ENCODE results near the gene ATOX1. TPM values are rescaled to one million over a fixed set of nuclear protein-coding genes. Genes with fewer than 3 reads are reported as not detected.

ATOX1 gene
- total and polyA plus RNA-seq, 10 of the 15 experiments (the other 5 are each of a cell fraction or from before 2014, with no cell fraction given): 130 to 642 (median 245) TPM

GRCh38 chr5:151721087-151721646, 37.3 kb downstream of the ATOX1 start (continued):
- TF ChIP-seq, protein P1, sequence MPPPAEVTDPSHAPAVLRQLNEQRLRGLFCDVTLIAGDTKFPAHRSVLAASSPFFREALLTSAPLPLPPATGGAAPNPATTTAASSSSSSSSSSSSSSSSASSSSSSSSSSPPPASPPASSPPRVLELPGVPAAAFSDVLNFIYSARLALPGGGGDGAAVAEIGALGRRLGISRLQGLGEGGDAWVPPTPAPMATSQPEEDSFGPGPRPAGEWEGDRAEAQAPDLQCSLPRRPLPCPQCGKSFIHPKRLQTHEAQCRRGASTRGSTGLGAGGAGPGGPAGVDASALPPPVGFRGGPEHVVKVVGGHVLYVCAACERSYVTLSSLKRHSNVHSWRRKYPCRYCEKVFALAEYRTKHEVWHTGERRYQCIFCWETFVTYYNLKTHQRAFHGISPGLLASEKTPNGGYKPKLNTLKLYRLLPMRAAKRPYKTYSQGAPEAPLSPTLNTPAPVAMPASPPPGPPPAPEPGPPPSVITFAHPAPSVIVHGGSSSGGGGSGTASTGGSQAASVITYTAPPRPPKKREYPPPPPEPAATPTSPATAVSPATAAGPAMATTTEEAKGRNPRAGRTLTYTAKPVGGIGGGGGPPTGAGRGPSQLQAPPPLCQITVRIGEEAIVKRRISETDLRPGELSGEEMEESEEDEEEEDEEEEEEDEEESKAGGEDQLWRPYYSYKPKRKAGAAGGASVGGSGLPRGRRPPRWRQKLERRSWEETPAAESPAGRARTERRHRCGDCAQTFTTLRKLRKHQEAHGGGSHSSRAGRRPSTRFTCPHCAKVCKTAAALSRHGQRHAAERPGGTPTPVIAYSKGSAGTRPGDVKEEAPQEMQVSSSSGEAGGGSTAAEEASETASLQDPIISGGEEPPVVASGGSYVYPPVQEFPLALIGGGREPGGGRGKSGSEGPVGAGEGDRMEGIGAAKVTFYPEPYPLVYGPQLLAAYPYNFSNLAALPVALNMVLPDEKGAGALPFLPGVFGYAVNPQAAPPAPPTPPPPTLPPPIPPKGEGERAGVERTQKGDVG (CRISPR knock-in tag; IDR thresholded peaks at IDR 0.05): no peak
- TF ChIP-seq PML (IDR thresholded peaks at IDR 0.05; ENCODE audit: low read length): 0 out of 2 replicates have a peak, but pooled peaks have one; percentile 28
- TF ChIP-seq, protein P2, sequence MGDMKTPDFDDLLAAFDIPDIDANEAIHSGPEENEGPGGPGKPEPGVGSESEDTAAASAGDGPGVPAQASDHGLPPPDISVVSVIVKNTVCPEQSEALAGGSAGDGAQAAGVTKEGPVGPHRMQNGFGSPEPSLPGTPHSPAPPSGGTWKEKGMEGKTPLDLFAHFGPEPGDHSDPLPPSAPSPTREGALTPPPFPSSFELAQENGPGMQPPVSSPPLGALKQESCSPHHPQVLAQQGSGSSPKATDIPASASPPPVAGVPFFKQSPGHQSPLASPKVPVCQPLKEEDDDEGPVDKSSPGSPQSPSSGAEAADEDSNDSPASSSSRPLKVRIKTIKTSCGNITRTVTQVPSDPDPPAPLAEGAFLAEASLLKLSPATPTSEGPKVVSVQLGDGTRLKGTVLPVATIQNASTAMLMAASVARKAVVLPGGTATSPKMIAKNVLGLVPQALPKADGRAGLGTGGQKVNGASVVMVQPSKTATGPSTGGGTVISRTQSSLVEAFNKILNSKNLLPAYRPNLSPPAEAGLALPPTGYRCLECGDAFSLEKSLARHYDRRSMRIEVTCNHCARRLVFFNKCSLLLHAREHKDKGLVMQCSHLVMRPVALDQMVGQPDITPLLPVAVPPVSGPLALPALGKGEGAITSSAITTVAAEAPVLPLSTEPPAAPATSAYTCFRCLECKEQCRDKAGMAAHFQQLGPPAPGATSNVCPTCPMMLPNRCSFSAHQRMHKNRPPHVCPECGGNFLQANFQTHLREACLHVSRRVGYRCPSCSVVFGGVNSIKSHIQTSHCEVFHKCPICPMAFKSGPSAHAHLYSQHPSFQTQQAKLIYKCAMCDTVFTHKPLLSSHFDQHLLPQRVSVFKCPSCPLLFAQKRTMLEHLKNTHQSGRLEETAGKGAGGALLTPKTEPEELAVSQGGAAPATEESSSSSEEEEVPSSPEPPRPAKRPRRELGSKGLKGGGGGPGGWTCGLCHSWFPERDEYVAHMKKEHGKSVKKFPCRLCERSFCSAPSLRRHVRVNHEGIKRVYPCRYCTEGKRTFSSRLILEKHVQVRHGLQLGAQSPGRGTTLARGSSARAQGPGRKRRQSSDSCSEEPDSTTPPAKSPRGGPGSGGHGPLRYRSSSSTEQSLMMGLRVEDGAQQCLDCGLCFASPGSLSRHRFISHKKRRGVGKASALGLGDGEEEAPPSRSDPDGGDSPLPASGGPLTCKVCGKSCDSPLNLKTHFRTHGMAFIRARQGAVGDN (IDR thresholded peaks at IDR 0.05): no peak; the same call in none of the 2 replicates
- TF ChIP-seq, protein P3, sequence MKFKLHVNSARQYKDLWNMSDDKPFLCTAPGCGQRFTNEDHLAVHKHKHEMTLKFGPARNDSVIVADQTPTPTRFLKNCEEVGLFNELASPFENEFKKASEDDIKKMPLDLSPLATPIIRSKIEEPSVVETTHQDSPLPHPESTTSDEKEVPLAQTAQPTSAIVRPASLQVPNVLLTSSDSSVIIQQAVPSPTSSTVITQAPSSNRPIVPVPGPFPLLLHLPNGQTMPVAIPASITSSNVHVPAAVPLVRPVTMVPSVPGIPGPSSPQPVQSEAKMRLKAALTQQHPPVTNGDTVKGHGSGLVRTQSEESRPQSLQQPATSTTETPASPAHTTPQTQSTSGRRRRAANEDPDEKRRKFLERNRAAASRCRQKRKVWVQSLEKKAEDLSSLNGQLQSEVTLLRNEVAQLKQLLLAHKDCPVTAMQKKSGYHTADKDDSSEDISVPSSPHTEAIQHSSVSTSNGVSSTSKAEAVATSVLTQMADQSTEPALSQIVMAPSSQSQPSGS (IDR thresholded peaks at IDR 0.05; ENCODE audit: low read length): peak; percentile 71; the same call in 1 of the 2 replicates
- TF ChIP-seq SMC3 (IDR thresholded peaks at IDR 0.05; ENCODE audit: borderline replicate concordance, low read length): 0 out of 2 replicates have a peak, but pooled peaks have one; percentile 13
- TF ChIP-seq MTA3 (IDR thresholded peaks at IDR 0.05; ENCODE audit: borderline replicate concordance, low read length): peak; percentile 24; the same call in 1 of the 2 replicates
- no peak for TF ChIP-seq ZNF207 (IDR thresholded peaks at IDR 0.05; ENCODE audit: borderline replicate concordance)
- TF ChIP-seq ZBTB33 (IDR thresholded peaks at IDR 0.05): no peak
- no peak; the same call in 1 of the 2 replicates for TF ChIP-seq JUNB (IDR thresholded peaks at IDR 0.05)
- TF ChIP-seq BHLHE40 (IDR thresholded peaks at IDR 0.05; ENCODE audit: borderline replicate concordance in 1 of 2, low read depth in 2 of 2, low read length in 1 of 2): no peak
- TF ChIP-seq RAD21 (IDR thresholded peaks at IDR 0.05; ENCODE audit: insufficient read depth, low read depth, low read length): peak; percentile 2; the same call in 1 of the 2 replicates
- TF ChIP-seq, protein P4, sequence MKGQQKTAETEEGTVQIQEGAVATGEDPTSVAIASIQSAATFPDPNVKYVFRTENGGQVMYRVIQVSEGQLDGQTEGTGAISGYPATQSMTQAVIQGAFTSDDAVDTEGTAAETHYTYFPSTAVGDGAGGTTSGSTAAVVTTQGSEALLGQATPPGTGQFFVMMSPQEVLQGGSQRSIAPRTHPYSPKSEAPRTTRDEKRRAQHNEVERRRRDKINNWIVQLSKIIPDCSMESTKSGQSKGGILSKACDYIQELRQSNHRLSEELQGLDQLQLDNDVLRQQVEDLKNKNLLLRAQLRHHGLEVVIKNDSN (IDR thresholded peaks at IDR 0.05; ENCODE audit: borderline replicate concordance, extremely low read length, insufficient read depth, low read depth, low read length): no peak
- TF ChIP-seq TAF1 (IDR thresholded peaks at IDR 0.05; ENCODE audit: borderline replicate concordance, low read depth, low read length): 0 out of 2 replicates have a peak, but pooled peaks have one; percentile 28
- 0 out of 2 replicates have a peak, but pooled peaks have one; percentile 18 for TF ChIP-seq STAT3 (IDR thresholded peaks at IDR 0.05; ENCODE audit: low read depth, low read length)
- TF ChIP-seq SRF (IDR thresholded peaks at IDR 0.05; ENCODE audit: low read depth in 2 of 2, low read length in 2 of 2): no peak
